ENCODE data around the gene SERINC3.

GRCh38 chr20:44536175-44536574 is 14.3 kb upstream of the SERINC3 start:
- no peak for TF ChIP-seq CTCF (IDR thresholded peaks at IDR 0.05; ENCODE audit: control extremely low read depth in 1 of 3, insufficient read depth in 1 of 3, low read depth in 1 of 3, low read length in 3 of 3)
- TF ChIP-seq KDM5A (IDR thresholded peaks at IDR 0.05; ENCODE audit: low read length) = no peak
- TF ChIP-seq CREB1 (IDR thresholded peaks at IDR 0.05) = no peak
- no peak for TF ChIP-seq ATF3 (IDR thresholded peaks at IDR 0.05; ENCODE audit: insufficient read depth, low read depth, low read length)
- TF ChIP-seq ASH2L (IDR thresholded peaks at IDR 0.05; ENCODE audit: low read length) = no peak
- TF ChIP-seq POLR2A (IDR thresholded peaks at IDR 0.05; ENCODE audit: control extremely low read depth in 1 of 2, low read depth in 2 of 2, low read length in 2 of 2) = no peak
